ENCODE data around the gene DKC1. TPM values are rescaled to one million over a fixed set of nuclear protein-coding genes. Genes with fewer than 3 reads are reported as not detected.

Gene DKC1
- total RNA-seq, 1 experiment from 2014 or later: 158 TPM

DNA sequence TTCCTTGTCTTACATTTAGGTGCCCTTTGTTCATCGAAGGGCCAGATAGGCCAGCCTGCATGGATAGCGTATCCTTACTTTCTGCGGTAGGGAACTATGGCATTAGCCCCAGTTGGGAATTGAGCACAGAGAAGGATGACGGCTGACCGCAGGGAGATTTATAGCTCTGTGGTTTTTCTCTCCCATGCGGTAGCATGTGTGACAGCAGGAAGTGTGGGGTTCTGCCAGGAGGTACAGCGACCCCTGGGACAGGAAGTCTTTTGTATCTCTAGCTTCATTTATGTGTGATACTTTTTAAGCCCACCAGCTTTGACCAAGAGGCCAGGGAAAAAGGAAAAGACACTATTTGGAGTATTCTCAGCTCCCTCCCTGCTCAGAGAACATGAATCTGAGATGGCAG is 44.8 kb upstream of the DKC1 start:
- peak; percentile 84 for DNase-seq (ENCODE audit: low spot score)
- Histone ChIP-seq H3K4me1 (ENCODE audit: insufficient read depth, low read length, poor library complexity, severe bottlenecking) (peaks cover 13% of the 10 kb centered on the region), H3K4me3 (ENCODE audit: low read depth, low read length, poor library complexity, severe bottlenecking) (no peak overlapping the region), H3K36me3 (ENCODE audit: insufficient read depth, low read length, poor library complexity, severe bottlenecking) (no peaks in the 10 kb centered on the region), H3K9me3 (ENCODE audit: low read depth, low read length, poor library complexity, severe bottlenecking) (peaks cover 6% of the 10 kb centered on the region), H3K27ac (ENCODE audit: low read depth, low read length, poor library complexity, severe bottlenecking) (peak overlapping the region; percentile 27), H3K27me3 (replicated peaks; ENCODE audit: insufficient read depth, low read depth, low read length, poor library complexity) (no peaks in the 10 kb centered on the region)
- BruUV-seq (replicated peaks): no TSS peak
- ChIA-PET POLR2A (ENCODE audit: low non-redundant PET) (interaction anchor here (0.6 kb wide), 1 partner anchor 713 kb away, joined by 4 read pairs; no protein-coding TSS in a partner anchor), CTCF (no interaction called here)
- intact Hi-C loops (cut with micrococcal nuclease; ENCODE audit: unreplicated experiment): no loop called here
- TF ChIP-seq EZH2 (IDR thresholded peaks at IDR 0.05; ENCODE audit: borderline replicate concordance, low read depth, low read length, poor library complexity, severe bottlenecking): no peak
- TF ChIP-seq, protein P1, sequence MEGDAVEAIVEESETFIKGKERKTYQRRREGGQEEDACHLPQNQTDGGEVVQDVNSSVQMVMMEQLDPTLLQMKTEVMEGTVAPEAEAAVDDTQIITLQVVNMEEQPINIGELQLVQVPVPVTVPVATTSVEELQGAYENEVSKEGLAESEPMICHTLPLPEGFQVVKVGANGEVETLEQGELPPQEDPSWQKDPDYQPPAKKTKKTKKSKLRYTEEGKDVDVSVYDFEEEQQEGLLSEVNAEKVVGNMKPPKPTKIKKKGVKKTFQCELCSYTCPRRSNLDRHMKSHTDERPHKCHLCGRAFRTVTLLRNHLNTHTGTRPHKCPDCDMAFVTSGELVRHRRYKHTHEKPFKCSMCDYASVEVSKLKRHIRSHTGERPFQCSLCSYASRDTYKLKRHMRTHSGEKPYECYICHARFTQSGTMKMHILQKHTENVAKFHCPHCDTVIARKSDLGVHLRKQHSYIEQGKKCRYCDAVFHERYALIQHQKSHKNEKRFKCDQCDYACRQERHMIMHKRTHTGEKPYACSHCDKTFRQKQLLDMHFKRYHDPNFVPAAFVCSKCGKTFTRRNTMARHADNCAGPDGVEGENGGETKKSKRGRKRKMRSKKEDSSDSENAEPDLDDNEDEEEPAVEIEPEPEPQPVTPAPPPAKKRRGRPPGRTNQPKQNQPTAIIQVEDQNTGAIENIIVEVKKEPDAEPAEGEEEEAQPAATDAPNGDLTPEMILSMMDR (conservative IDR thresholded peaks at IDR 0.05; ENCODE audit: low read depth, low read length): peak; percentile 36; the same call in 1 of the 2 replicates

DNA sequence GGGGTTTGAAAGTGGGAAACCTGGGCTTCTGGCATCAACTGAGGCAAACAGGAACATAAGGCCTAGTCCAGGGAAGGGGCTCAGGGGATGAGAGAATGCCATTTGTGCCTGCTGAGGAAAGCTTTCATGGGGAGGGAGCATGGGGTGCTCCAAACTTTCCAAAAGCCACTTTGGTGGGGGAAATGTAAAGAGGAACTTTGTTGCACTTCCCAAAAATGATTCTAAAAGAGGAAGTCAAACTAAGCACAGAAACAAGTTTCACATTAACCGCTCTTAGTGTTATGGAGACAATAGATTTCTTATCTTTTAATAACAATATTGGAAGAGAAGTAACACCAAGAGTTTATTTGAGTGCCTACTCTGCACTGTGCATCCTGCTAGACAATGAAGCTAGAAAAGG is 44.0 kb upstream of the DKC1 start:
- intact Hi-C loops (cut with micrococcal nuclease; ENCODE audit: unreplicated experiment): no loop called here
- H3K27ac ChIP-seq (ENCODE audit: low read depth, low read length, poor library complexity, severe bottlenecking): peak overlapping the region; percentile 27
- no peaks in the 10 kb centered on the region for H3K36me3 ChIP-seq (ENCODE audit: insufficient read depth, low read length, poor library complexity, severe bottlenecking)
- H3K4me1 ChIP-seq (ENCODE audit: insufficient read depth, low read length, poor library complexity, severe bottlenecking): peaks cover 13% of the 10 kb centered on the region
- TF ChIP-seq, protein P1 (conservative IDR thresholded peaks at IDR 0.05; ENCODE audit: low read depth, low read length): no peak
- no peak for TF ChIP-seq EZH2 (IDR thresholded peaks at IDR 0.05; ENCODE audit: borderline replicate concordance, low read depth, low read length, poor library complexity, severe bottlenecking)
- DNase-seq (ENCODE audit: low spot score): no peak
- peaks cover 6% of the 10 kb centered on the region for H3K9me3 ChIP-seq (ENCODE audit: low read depth, low read length, poor library complexity, severe bottlenecking)
- no peak overlapping the region for H3K4me3 ChIP-seq (ENCODE audit: low read depth, low read length, poor library complexity, severe bottlenecking)
- CTCF ChIA-PET: no interaction called here
- no peaks in the 10 kb centered on the region for H3K27me3 ChIP-seq (replicated peaks; ENCODE audit: insufficient read depth, low read depth, low read length, poor library complexity)
- POLR2A ChIA-PET (ENCODE audit: low non-redundant PET): no interaction called here
- BruUV-seq (replicated peaks): no TSS peak

DNA sequence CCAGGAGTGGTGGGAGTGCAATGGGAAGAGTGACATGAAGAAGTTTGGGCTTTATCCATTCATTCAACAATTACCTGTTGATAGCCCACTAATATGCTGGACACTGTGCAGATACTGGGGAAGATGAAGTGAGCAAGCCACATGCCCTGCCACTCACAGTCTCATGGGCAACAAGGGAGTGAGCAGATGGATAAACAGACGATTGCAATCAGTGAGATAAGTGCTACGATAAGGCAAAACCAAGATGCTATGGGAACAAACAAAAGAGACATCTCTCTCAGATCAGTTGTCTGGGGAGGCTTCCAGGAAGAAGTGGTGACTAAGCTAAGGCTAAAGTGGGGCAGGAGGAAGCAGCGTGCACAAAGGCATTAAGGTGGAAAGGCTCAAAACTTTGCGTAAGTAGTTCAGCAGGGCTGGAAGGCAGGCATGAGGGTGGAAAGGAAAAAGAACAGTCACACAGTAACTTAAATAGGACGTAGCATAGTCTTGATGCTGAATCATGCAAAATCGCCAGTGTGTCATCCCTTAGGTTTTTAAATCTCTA is 43.5 kb upstream of the DKC1 start:
- Histone ChIP-seq H3K36me3 (ENCODE audit: insufficient read depth, low read length, poor library complexity, severe bottlenecking) (no peaks in the 10 kb centered on the region), H3K4me1 (ENCODE audit: insufficient read depth, low read length, poor library complexity, severe bottlenecking) (peaks cover 13% of the 10 kb centered on the region), H3K27me3 (replicated peaks; ENCODE audit: insufficient read depth, low read depth, low read length, poor library complexity) (no peaks in the 10 kb centered on the region), H3K27ac (ENCODE audit: low read depth, low read length, poor library complexity, severe bottlenecking) (no peak overlapping the region), H3K9me3 (ENCODE audit: low read depth, low read length, poor library complexity, severe bottlenecking) (peaks cover 6% of the 10 kb centered on the region), H3K4me3 (ENCODE audit: low read depth, low read length, poor library complexity, severe bottlenecking) (no peak overlapping the region)
- intact Hi-C loops (cut with micrococcal nuclease; ENCODE audit: unreplicated experiment): no loop called here
- TF ChIP-seq, protein P1 (conservative IDR thresholded peaks at IDR 0.05; ENCODE audit: low read depth, low read length): no peak
- TF ChIP-seq EZH2 (IDR thresholded peaks at IDR 0.05; ENCODE audit: borderline replicate concordance, low read depth, low read length, poor library complexity, severe bottlenecking): no peak
- BruUV-seq (replicated peaks): no TSS peak
- POLR2A ChIA-PET (ENCODE audit: low non-redundant PET): no interaction called here
- no peak for DNase-seq (ENCODE audit: low spot score)
- CTCF ChIA-PET: no interaction called here
